COLO668 (cell line): ENCODE measurements around the gene NIN.

Experiments
- DNase-seq: peaks from one replicate; lab custom pipeline; 2025; ENCODE audit not compliant: unreplicated experiment; lab: John Stamatoyannopoulos, UW

The NIN gene

DNA sequence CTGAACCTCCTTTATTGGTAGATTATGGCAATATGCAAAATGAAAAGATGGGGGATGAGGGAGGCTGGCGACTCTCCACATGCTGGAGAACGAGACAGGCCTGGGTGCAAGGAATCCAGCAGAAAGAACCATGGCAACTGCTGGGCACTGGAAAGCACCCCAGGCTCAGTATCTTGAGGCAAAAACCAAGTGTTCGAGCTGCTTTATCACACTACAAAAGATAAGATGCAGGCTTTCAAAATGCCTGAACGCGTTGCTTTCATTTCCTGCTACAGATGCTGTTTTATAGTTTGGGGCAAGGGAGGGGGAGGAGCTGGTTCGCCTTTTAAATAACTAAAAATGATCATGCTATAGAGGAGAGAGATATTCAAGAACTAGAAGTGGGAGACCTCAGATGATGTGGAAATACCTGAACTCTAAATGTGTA lies 38.9 kb downstream of the NIN start:
- no peak for DNase-seq

GRCh38 chr14:50791201-50791600 lies 39.8 kb downstream of the NIN start:
- no peak for DNase-seq

GRCh38 chr14:50790589-50790988 lies 40.4 kb downstream of the NIN start:
- DNase-seq, result no peak

DNA sequence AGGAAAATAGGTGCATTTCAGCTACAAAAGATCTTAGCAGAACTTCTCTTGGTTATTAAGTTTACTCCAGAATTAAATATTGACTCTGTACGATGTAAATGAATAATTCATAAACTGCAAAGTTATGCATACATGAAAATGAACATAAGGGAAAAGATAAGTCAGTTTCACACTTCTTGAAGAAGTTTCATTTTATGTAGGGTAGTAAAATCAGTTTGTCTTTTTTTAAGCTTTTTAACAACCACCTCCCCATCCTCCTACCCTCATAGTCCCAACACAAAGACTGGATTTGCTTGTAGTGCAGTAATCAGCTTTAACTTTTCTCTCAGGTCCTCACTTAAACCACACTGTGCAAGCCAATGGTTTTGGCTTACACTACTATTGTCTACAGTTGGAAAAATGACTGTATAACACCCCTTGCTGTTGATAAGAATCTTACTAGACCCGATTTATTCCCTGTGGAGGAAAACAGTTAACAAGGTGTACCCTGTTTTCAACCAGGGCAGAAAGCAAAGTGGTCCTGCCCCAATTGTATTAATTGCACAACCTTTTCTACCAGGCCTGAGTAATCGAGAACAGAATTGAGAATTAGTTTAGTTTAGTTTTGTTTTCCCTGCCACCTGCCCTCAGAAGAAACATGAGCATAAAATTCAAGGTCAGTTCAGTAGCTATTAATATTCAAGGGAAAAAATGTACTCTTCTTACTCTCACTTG lies 44.1 kb downstream of the NIN start:
- no peak for DNase-seq

GRCh38 chr14:50785457-50786063 lies 45.4 kb downstream of the NIN start:
- no peak for DNase-seq

- DNase-seq, result no peak
Measured at GRCh38 chr14:50784683-50785456, 46.1 kb downstream of the NIN start.

GRCh38 chr14:50783563-50783962 lies 47.4 kb downstream of the NIN start:
- DNase-seq, result no peak

DNA sequence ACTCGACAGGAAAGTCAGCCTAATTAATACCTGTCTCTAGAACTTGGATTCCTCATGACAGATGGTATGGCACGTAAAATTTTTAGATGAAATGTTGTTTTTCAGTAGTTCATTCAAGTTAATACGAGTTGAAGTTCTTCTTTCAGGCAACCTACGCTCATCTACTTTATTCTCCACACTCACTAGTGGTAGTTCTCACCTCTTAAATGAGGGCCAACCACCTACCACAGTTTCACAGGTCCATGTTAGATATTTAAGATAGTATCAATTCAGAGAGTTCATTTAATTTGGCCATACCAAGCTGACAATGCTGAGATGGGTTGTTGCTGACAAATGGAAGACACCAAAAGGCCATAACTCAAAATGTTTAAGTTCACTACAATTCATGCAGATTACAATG lies 50.6 kb downstream of the NIN start:
- DNase-seq, result no peak

- DNase-seq, result no peak
Measured at GRCh38 chr14:50778721-50779483, 52.1 kb downstream of the NIN start.

DNA sequence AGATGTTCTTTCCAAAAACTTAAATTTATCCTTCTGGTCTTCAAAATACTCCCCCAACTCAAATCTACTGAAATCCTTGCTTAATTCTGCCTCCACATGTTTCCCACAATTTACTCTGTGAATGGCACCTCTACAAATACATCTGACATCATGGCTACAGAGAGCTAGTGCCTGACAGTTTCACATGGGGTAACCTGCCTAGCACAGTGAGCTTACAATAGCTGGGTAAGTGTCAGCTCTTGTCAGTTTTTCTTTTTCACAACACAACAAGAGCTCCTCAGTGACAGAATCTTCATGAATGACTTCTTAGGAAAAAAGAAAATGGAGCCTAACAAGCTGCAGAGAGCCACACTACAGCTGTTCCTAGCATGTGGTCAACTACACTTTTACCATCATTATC lies 54.4 kb downstream of the NIN start:
- DNase-seq, result no peak

DNA sequence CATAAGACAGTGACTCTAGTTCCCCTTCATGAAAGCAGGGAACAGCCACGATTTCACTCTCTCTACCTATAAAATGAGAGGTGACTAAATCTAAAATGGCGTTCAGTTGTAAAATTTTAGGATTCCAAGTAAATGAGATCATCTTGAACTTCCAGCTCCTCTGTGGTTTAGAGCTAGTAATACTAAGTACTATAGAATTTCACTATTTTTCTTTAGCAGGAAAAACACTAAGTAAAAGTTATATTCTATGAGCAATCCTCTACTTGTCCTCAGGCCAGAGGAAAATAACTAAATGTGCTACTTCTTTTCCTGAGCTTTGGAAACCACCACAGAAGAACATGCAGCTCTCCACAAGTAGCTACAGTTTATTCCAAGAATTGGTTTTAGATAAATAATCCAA lies 55.6 kb downstream of the NIN start:
- no peak for DNase-seq

- DNase-seq, result no peak
Measured at GRCh38 chr14:50774542-50775267, 56.3 kb downstream of the NIN start.

GRCh38 chr14:50773632-50774541 lies 57.1 kb downstream of the NIN start:
- peak; percentile 48 for DNase-seq

- DNase-seq, result no peak
Measured at GRCh38 chr14:50772412-50772811, 58.5 kb downstream of the NIN start.

GRCh38 chr14:50770586-50770985 lies 60.4 kb downstream of the NIN start:
- no peak for DNase-seq

DNA sequence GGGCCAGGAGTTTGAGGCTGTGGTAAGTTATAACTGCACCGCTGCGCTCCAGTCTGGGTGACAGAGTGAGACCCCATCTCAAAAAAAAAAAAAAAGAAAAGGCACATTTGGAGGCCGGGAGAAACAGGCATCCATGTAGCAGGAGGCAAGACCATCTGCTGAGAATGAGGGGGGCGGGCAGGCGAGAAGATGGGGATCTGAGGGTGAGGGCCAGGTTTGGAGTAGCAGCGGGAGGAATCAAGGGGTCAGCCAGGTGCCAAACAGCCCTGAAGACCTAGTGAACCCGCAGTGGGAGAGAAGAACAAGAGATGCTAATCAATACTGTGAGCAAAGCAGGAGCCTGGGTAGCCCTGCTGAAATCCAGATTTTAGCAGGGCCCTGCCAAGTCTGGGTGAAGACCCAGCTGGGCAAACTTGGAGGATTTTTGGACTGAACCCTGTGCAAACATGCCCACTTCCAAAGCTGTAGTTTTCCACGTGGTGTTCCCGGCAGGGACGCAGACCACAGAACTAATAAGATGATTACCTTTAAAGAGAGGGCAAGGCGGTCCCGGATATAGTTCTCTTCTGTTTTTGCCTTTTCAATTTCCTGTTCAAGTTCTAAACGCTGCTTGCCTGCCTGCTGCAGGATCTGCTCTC lies 61.0 kb downstream of the NIN start:
- no peak for DNase-seq

GRCh38 chr14:50768680-50769079 lies 62.3 kb downstream of the NIN start:
- DNase-seq, result no peak

GRCh38 chr14:50766338-50766886 lies 64.5 kb downstream of the NIN start:
- no peak for DNase-seq
